ENCODE measurements around the gene SPI1. TPM values are rescaled to one million over a fixed set of nuclear protein-coding genes. Genes with fewer than 3 reads are reported as not detected.

SPI1 gene
- total RNA-seq, 3 donors from 2014 or later (not counting 1 experiment from before 2014, with no cell fraction given), result 15.0 to 65.4 (median 55.4) TPM

- H3K27ac ChIP-seq (ENCODE audit: low read length), result no peak overlapping the region
- H3K27me3 ChIP-seq (ENCODE audit: control insufficient read depth, insufficient read depth, low read length), result no peaks in the 10 kb centered on the region
- H3K4me1 ChIP-seq (ENCODE audit: control insufficient read depth, insufficient read depth, low read length), result no peaks in the 10 kb centered on the region
- H3K9me3 Mint-ChIP-seq, result no peaks in the 10 kb centered on the region
- H3K36me3 Mint-ChIP-seq, result no peaks in the 10 kb centered on the region
- intact Hi-C loops (cut with micrococcal nuclease), result no loop called here
- H3K36me3 ChIP-seq (ENCODE audit: control insufficient read depth, insufficient read depth, low read length), result peaks cover 13% of the 10 kb centered on the region
- ATAC-seq, result no peak
- no peak for DNase-seq
- H3K4me3 Mint-ChIP-seq, result no peak overlapping the region
- no peak for TF ChIP-seq CTCF (IDR thresholded peaks at IDR 0.05)
- no peak overlapping the region for H3K27ac Mint-ChIP-seq
- peaks cover 0 to 3% of the 10 kb centered on the region in 2 donors for H3K4me1 Mint-ChIP-seq
- no peak overlapping the region for H3K4me3 ChIP-seq (ENCODE audit: low read length)
- WGBS (ENCODE audit: insufficient coverage), result 90% methylated on average over 8 of the region's 8 CpGs
- no peaks in the 10 kb centered on the region for H3K27me3 Mint-ChIP-seq (ENCODE audit: low read depth in 2 of 2)
- H3K9me3 ChIP-seq (ENCODE audit: control insufficient read depth, insufficient read depth, low read length), result no peaks in the 10 kb centered on the region
These were observed 44.4 kb downstream of the SPI1 start for GRCh38 chr11:47333886-47334443.

GRCh38 chr11:47333526-47333845, 44.9 kb downstream of the SPI1 start:
- no peaks in the 10 kb centered on the region for H3K27me3 ChIP-seq (ENCODE audit: control insufficient read depth, insufficient read depth, low read length)
- TF ChIP-seq CTCF (IDR thresholded peaks at IDR 0.05), result no peak
- no peak overlapping the region for H3K27ac ChIP-seq (ENCODE audit: low read length)
- peaks cover 4% of the 10 kb centered on the region for H3K4me1 ChIP-seq (ENCODE audit: control insufficient read depth, insufficient read depth, low read length)
- Mint-ChIP-seq H3K27me3 (ENCODE audit: low read depth in 2 of 2) (no peaks in the 10 kb centered on the region), H3K4me3 (no peak overlapping the region), H3K36me3 (no peaks in the 10 kb centered on the region), H3K9me3 (no peaks in the 10 kb centered on the region), H3K27ac (no peak overlapping the region), H3K4me1 (peaks cover 0 to 3% of the 10 kb centered on the region in 2 donors)
- intact Hi-C loops (cut with micrococcal nuclease), result no loop called here
- ATAC-seq (no peak), DNase-seq (no peak)
- 93% methylated on average over 13 of the region's 14 CpGs for WGBS (ENCODE audit: insufficient coverage)
- H3K4me3 ChIP-seq (ENCODE audit: low read length), result no peak overlapping the region
- no peaks in the 10 kb centered on the region for H3K9me3 ChIP-seq (ENCODE audit: control insufficient read depth, insufficient read depth, low read length)
- H3K36me3 ChIP-seq (ENCODE audit: control insufficient read depth, insufficient read depth, low read length), result peaks cover 18% of the 10 kb centered on the region

- Mint-ChIP-seq H3K36me3 (no peaks in the 10 kb centered on the region), H3K4me3 (no peak overlapping the region), H3K27ac (no peak overlapping the region), H3K27me3 (ENCODE audit: low read depth in 2 of 2) (no peaks in the 10 kb centered on the region), H3K9me3 (no peaks in the 10 kb centered on the region), H3K4me1 (peaks cover 0 to 3% of the 10 kb centered on the region in 2 donors)
- Histone ChIP-seq H3K4me1 (ENCODE audit: control insufficient read depth, insufficient read depth, low read length) (peaks cover 4% of the 10 kb centered on the region), H3K36me3 (ENCODE audit: control insufficient read depth, insufficient read depth, low read length) (peaks cover 23% of the 10 kb centered on the region), H3K4me3 (ENCODE audit: low read length) (no peak overlapping the region), H3K27ac (ENCODE audit: low read length) (no peak overlapping the region), H3K9me3 (ENCODE audit: control insufficient read depth, insufficient read depth, low read length) (no peaks in the 10 kb centered on the region), H3K27me3 (ENCODE audit: control insufficient read depth, insufficient read depth, low read length) (no peaks in the 10 kb centered on the region)
- ATAC-seq (no peak), DNase-seq (no peak)
- intact Hi-C loops (cut with micrococcal nuclease), result no loop called here
- no peak for TF ChIP-seq CTCF (IDR thresholded peaks at IDR 0.05)
- WGBS (ENCODE audit: insufficient coverage), result 97% methylated on average over 20 of the region's 20 CpGs
These were observed 45.4 kb downstream of the SPI1 start for GRCh38 chr11:47332791-47333525.

Measured in natural killer cell (primary cell).